GM12878 (cell line): ENCODE measurements around the gene BEX5. TPM values are rescaled to one million over a fixed set of nuclear protein-coding genes. Genes with fewer than 3 reads are reported as not detected.

Experiments used
- ATAC-seq: fragments of 200-7000 bp; cut with Tn5 transposase; 3 replicates; pipeline ENCODE4 v1.9.1; 2020; ENCODE audit warnings: mild to moderate bottlenecking, moderate library complexity
- BruUV-seq: library from RNA; stranded (reverse); fragments of 400-500 nt; replicated peaks from 2 replicates; lab custom pipeline; 2021; lab: Mats Ljungman, UMichigan
- CTCF ChIA-PET: fragments of 300-600 bp; sonication (Branson Sonifier 250); formaldehyde crosslinking; extraction: SDS; loops from one replicate; lab custom pipeline; 2021; ENCODE audit warnings: inconsistent platforms; lab: Yijun Ruan, JAX
- POLR2A ChIA-PET: fragments of 350-600 bp; formaldehyde crosslinking; extraction: SDS; loops from one replicate; lab custom pipeline; 2021; ENCODE audit warnings: inconsistent platforms; lab: Charles Lee
- RAD21 ChIA-PET: fragments of 300-600 bp; sonication (Branson Sonifier 250); formaldehyde crosslinking; loops from one replicate; lab custom pipeline; 2023; ENCODE audit warnings: antibody characterized with exemption; ENCODE audit not compliant: unreplicated experiment; lab: Charles Lee
- SMC1A ChIA-PET: fragments of 300-600 bp; sonication (Branson Sonifier 250); formaldehyde crosslinking; loops from one replicate; lab custom pipeline; 2023; ENCODE audit not compliant: unreplicated experiment, uncharacterized antibody; lab: Charles Lee
- DNase-seq: peaks from one replicate; pipeline ENCODE4 v3.0.0-alpha.2; 2011; ENCODE audit warnings: low read depth, low spot score
- FAIRE-seq: peaks from 3 replicates; lab custom pipeline; 2011; peaks lifted over from hg19 to GRCh38; lab: Jason Lieb, UNC
- H2AFZ ChIP-seq: 2 replicates; pipeline ENCODE4 v1.6.0; 2011; ENCODE audit warnings: low read depth, low read length, control low read depth; ENCODE audit not compliant: control insufficient read depth
- H3K27ac ChIP-seq: 2 replicates; pipeline ENCODE4 v1.5.1; 2011; ENCODE audit warnings: control low read depth; ENCODE audit not compliant: control insufficient read depth, insufficient read depth
- H3K27me3 ChIP-seq, 2 experiments: replicated peaks in 1 of 2; 2 replicates each; pipeline versions ENCODE4 v1.6.0 to v1.6.1; 2011; ENCODE audit warnings: low read length in 1 of 2; ENCODE audit not compliant: control insufficient read depth in 2 of 2, insufficient read depth in 2 of 2
- H3K36me3 ChIP-seq, 2 experiments: 2 replicates each; pipeline ENCODE4 v1.5.1; 2011; ENCODE audit warnings: low read length in 1 of 2; ENCODE audit not compliant: control insufficient read depth in 2 of 2, insufficient read depth in 2 of 2
- H3K4me1 ChIP-seq: 2 replicates; pipeline ENCODE4 v1.6.1; 2011; ENCODE audit warnings: mild to moderate bottlenecking, low read length, moderate library complexity, mixed read lengths; ENCODE audit not compliant: control insufficient read depth, insufficient read depth
- H3K4me2 ChIP-seq: 2 replicates; pipeline ENCODE4 v1.6.0; 2011; ENCODE audit warnings: control low read depth; ENCODE audit not compliant: control insufficient read depth, insufficient read depth
- H3K4me3 ChIP-seq: fragments of 200-600 bp; sonication (generic); 2 replicates; pipeline ENCODE4 v1.5.1; 2016
- H3K79me2 ChIP-seq: 2 replicates; pipeline ENCODE4 v1.6.0; 2011; ENCODE audit warnings: low read length; ENCODE audit not compliant: control insufficient read depth, insufficient read depth
- H3K9ac ChIP-seq: 2 replicates; pipeline ENCODE4 v1.8.0; 2011; ENCODE audit warnings: low read length, control low read depth, mixed read lengths; ENCODE audit not compliant: control insufficient read depth, insufficient read depth
- H3K9me3 ChIP-seq: replicated peaks from 3 replicates; pipeline ENCODE4 v1.5.1; 2011; ENCODE audit warnings: mild to moderate bottlenecking, low read length; ENCODE audit not compliant: control insufficient read depth, insufficient read depth
- H4K20me1 ChIP-seq: 2 replicates; pipeline ENCODE4 v1.6.0; 2011; ENCODE audit not compliant: control insufficient read depth, insufficient read depth
- NR2C2 ChIP-seq: IDR thresholded peaks from 2 replicates; pipeline ENCODE4 v1.6.1; 2011; ENCODE audit warnings: borderline replicate concordance, low read depth; ENCODE audit not compliant: control insufficient read depth, insufficient read length
- YY1 ChIP-seq: IDR thresholded peaks from 2 replicates; pipeline ENCODE4 v1.6.1; 2011; ENCODE audit warnings: low read depth, mild to moderate bottlenecking, low read length
- WGBS: methylation state at CpG from one replicate; pipeline ENCODE4 v1.1.6; 2016; ENCODE audit warnings: low lambda C conversion rate; ENCODE audit not compliant: insufficient replicate concordance, insufficient coverage; ENCODE audit errors: missing lambda C conversion rate; 5-methylcytosine and 5-hydroxymethylcytosine counted together
- in situ Hi-C: fragments of 300-500 bp; cut with MboI; formaldehyde crosslinking; loops from 9 replicates; pipeline ENCODE4 v1.14.3; 2018; ENCODE audit warnings: mixed read lengths
- intact Hi-C: fragments of 100-400 bp; cut with micrococcal nuclease; formaldehyde crosslinking; loops from one replicate; pipeline ENCODE4 v1.14.2; 2022; ENCODE audit not compliant: unreplicated experiment
- polyA plus RNA-seq, 11 experiments: library from polyadenylated mRNA; depleted of rRNA in 4 of 11; unstranded in 6 of 11; stranded (reverse) in 5 of 11; fragments of >200 nt; fragmentation: Nextera tagmentation in 4 of 11; fragmentation: Illumina TruSeq in 1 of 11; extraction: Ambion mirVana in 4 of 11; extraction: Trizol in 1 of 11; gene quantifications; 1 replicate in 1 of 11; 2 replicates in 10 of 11; pipeline versions ENCODE4 v1.2.1 to v1.2.3, GENCODE V29; 2011 to 2016; ENCODE audit warnings: inconsistent platforms in 2 of 11, missing spikeins in 2 of 11, low read depth in 1 of 11
- total RNA-seq, 4 experiments: library from RNA; depleted of rRNA in 3 of 4; stranded (reverse); fragments of >200 nt in 3 of 4; fragmentation: Illumina TruSeq in 1 of 4; extraction: Trizol in 1 of 4; gene quantifications; 2 replicates each; pipeline versions ENCODE4 v1.2.1 to v1.2.3, GENCODE V29; 2013 to 2021
- TF ChIP-seq, protein P1 (sequence below): fragments of 150-350 bp; IDR thresholded peaks from 2 replicates; pipeline ENCODE4 v1.6.1; 2014; ENCODE audit warnings: mild to moderate bottlenecking, low read depth, low read length

Gene BEX5
- total and polyA plus RNA-seq, 10 of the 15 experiments (the other 5 are each of a cell fraction or from before 2014, with no cell fraction given): 0.11 to 0.79 (median 0.46) TPM; not detected in 4

DNA sequence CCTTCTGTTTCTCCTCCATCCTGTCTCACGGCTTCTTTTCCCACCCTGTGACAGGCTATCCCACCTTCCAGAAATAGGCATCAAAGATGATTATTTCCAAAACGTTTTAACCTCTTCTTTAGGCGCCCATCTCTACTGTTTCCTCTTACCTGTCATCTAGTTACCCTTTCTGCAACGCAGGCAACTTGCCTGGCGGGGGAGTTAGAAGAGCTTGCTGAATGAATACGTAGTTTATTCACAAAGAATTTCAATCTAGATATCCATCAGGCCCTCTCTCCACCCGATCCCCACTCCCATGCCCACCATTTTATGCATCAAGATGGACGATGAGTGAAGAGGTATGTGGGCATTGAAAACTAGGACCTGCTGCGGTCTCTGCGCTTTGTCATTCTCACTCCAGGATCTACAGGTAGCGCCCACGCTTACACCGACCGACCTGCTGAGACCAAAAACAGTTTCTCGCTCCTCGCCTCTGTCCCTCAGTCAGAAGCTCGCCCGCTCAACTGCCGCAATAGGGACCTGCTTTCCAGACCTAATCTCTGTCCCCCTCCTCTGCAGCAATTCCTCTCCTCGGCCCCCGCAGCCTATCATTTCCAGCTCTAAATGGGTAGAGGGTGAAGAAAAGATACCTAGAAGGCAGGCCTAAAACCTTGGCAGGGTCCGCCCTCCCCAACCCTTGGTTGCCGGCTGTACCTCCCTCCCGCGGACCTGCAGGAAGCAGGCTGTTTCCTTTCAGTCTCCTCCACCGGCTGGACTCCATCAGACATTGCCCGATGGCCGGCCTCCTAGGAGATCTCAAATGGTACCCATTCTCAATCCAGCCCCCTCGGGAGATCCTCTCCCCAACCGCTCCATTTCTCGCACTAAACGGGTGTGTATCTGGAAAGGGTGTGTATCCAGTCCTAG, 624 bp downstream of the BEX5 start:
- Histone ChIP-seq H2AFZ (peak overlapping the region; percentile 45), H3K9ac (peak overlapping the region; percentile 44; the same call in 1 of the 2 replicates), H3K4me2 (peak overlapping the region; percentile 30; the same call in 1 of the 2 replicates), H3K9me3 (no peaks in the 10 kb centered on the region; the same call in 2 of the 3 replicates), H3K27me3 (no peaks in the 10 kb centered on the region), H3K4me1 (no peaks in the 10 kb centered on the region), H3K27ac (no peak overlapping the region), H3K4me3 (peak overlapping the region; percentile 50), H4K20me1 (no peaks in the 10 kb centered on the region), H3K79me2 (no peaks in the 10 kb centered on the region), H3K36me3 (no peaks in the 10 kb centered on the region)
- BruUV-seq: no TSS peak
- POLR2A ChIA-PET: no interaction called here
- intact Hi-C loops (loop anchor here (10.0 kb wide), 1 partner anchor 710 kb away; no protein-coding TSS in a partner anchor), in situ Hi-C loops (no loop called here)
- TF ChIP-seq, protein P1, sequence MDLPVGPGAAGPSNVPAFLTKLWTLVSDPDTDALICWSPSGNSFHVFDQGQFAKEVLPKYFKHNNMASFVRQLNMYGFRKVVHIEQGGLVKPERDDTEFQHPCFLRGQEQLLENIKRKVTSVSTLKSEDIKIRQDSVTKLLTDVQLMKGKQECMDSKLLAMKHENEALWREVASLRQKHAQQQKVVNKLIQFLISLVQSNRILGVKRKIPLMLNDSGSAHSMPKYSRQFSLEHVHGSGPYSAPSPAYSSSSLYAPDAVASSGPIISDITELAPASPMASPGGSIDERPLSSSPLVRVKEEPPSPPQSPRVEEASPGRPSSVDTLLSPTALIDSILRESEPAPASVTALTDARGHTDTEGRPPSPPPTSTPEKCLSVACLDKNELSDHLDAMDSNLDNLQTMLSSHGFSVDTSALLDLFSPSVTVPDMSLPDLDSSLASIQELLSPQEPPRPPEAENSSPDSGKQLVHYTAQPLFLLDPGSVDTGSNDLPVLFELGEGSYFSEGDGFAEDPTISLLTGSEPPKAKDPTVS: no peak
- TF ChIP-seq NR2C2 (no peak), YY1 (peak; percentile 77)
- FAIRE-seq: no peak
- 44% methylated on average over 31 of the region's 32 CpGs for WGBS
- DNase-seq: no peak
- CTCF ChIA-PET: no interaction called here
- no peak for ATAC-seq
- RAD21 ChIA-PET: no interaction called here
- SMC1A ChIA-PET: no interaction called here
